Calu3 (cell line): Measurements from ENCODE around the gene MOCS1. TPM values are rescaled to one million over a fixed set of nuclear protein-coding genes. Genes with fewer than 3 reads are reported as not detected.

ENCODE experiments used
- BruUV-seq: library from RNA; stranded (reverse); fragments of 400-500 nt; replicated peaks from 2 replicates; lab custom pipeline; 2021; lab: Mats Ljungman, UMichigan
- CTCF ChIA-PET: fragments of 300-600 bp; sonication (Branson Sonifier 250); formaldehyde crosslinking; loops from one replicate; lab custom pipeline; 2022; ENCODE audit warnings: antibody characterized with exemption; lab: Charles Lee
- DNase-seq: peaks from one replicate; pipeline ENCODE4 v3.0.0; 2022
- H3K27ac Mint-ChIP-seq: one replicate; pipeline ENCODE4 v1.8.0; 2022; ENCODE audit warnings: mixed read lengths; ENCODE audit not compliant: unreplicated experiment
- H3K27me3 Mint-ChIP-seq: one replicate; pipeline ENCODE4 v1.8.0; 2022; ENCODE audit warnings: mixed read lengths; ENCODE audit not compliant: unreplicated experiment
- H3K36me3 Mint-ChIP-seq: one replicate; pipeline ENCODE4 v1.8.0; 2022; ENCODE audit warnings: mild to moderate bottlenecking, moderate library complexity, mixed read lengths; ENCODE audit not compliant: insufficient read depth, unreplicated experiment
- H3K4me1 Mint-ChIP-seq: one replicate; pipeline ENCODE4 v1.8.0; 2022; ENCODE audit warnings: mild to moderate bottlenecking, low read depth, mixed read lengths; ENCODE audit not compliant: unreplicated experiment
- H3K4me3 Mint-ChIP-seq: one replicate; pipeline ENCODE4 v1.8.0; 2022; ENCODE audit warnings: mild to moderate bottlenecking, low read depth, moderate library complexity, mixed read lengths; ENCODE audit not compliant: unreplicated experiment
- H3K9me3 Mint-ChIP-seq: one replicate; pipeline ENCODE4 v1.8.0; 2022; ENCODE audit warnings: low read depth, mixed read lengths; ENCODE audit not compliant: unreplicated experiment
- CTCF ChIP-seq: fragments of 200-600 bp; IDR thresholded peaks from one replicate; pipeline ENCODE4 v1.8.0; 2022; ENCODE audit warnings: antibody characterized with exemption; ENCODE audit not compliant: unreplicated experiment
- intact Hi-C: fragments of 100-400 bp; cut with micrococcal nuclease; formaldehyde crosslinking; loops from one replicate; pipeline ENCODE4 v1.10.0; 2022; ENCODE audit not compliant: unreplicated experiment
- total RNA-seq: library from RNA; stranded (reverse); gene quantifications from 2 replicates; pipeline ENCODE4 v1.2.3, GENCODE V29; 2022

Gene MOCS1
- total RNA-seq, 1 experiment from 2014 or later, result 2.5 TPM

- CTCF ChIA-PET, result no interaction called here
- BruUV-seq, result no TSS peak
- H3K36me3 Mint-ChIP-seq, result no peaks in the 10 kb centered on the region
- peaks cover 38% of the 10 kb centered on the region for H3K27me3 Mint-ChIP-seq
- H3K4me1 Mint-ChIP-seq, result no peaks in the 10 kb centered on the region
- peaks cover 3% of the 10 kb centered on the region for H3K9me3 Mint-ChIP-seq
- no peak overlapping the region for H3K27ac Mint-ChIP-seq
- DNase-seq, result no peak
- intact Hi-C loops, result no loop called here
- no peak overlapping the region for H3K4me3 Mint-ChIP-seq
- TF ChIP-seq CTCF, result no peak
These were observed 58.2 kb downstream of the MOCS1 start for GRCh38 chr6:39876111-39876510.

- BruUV-seq, result no TSS peak
- no peak for TF ChIP-seq CTCF
- Mint-ChIP-seq H3K36me3 (no peaks in the 10 kb centered on the region), H3K4me3 (no peak overlapping the region), H3K27ac (no peak overlapping the region), H3K27me3 (peaks cover 52% of the 10 kb centered on the region), H3K9me3 (peaks cover 3% of the 10 kb centered on the region), H3K4me1 (no peaks in the 10 kb centered on the region)
- DNase-seq, result no peak
- CTCF ChIA-PET, result interaction anchor here (1.2 kb wide), 1 partner anchor 9 kb away, joined by 4 read pairs; no protein-coding TSS in a partner anchor
- intact Hi-C loops, result no loop called here
These were observed 60.8 kb downstream of the MOCS1 start for GRCh38 chr6:39873439-39873838.

GRCh38 chr6:39870950-39871349, 63.3 kb downstream of the MOCS1 start:
- intact Hi-C loops, result no loop called here
- no peak overlapping the region for H3K27ac Mint-ChIP-seq
- TF ChIP-seq CTCF, result no peak
- H3K27me3 Mint-ChIP-seq, result peaks cover 54% of the 10 kb centered on the region
- H3K4me1 Mint-ChIP-seq, result no peaks in the 10 kb centered on the region
- CTCF ChIA-PET, result no interaction called here
- no TSS peak for BruUV-seq
- no peak overlapping the region for H3K4me3 Mint-ChIP-seq
- no peak for DNase-seq
- peaks cover 3% of the 10 kb centered on the region for H3K9me3 Mint-ChIP-seq
- H3K36me3 Mint-ChIP-seq, result no peaks in the 10 kb centered on the region

- H3K27ac Mint-ChIP-seq, result no peak overlapping the region
- CTCF ChIA-PET, result no interaction called here
- no peaks in the 10 kb centered on the region for H3K36me3 Mint-ChIP-seq
- H3K27me3 Mint-ChIP-seq, result peaks cover 51% of the 10 kb centered on the region
- no peak overlapping the region for H3K4me3 Mint-ChIP-seq
- BruUV-seq, result no TSS peak
- peaks cover 4% of the 10 kb centered on the region for H3K9me3 Mint-ChIP-seq
- DNase-seq, result peak; percentile 8
- TF ChIP-seq CTCF, result no peak
- intact Hi-C loops, result loop anchor here (5.0 kb wide), 1 partner anchor 440 kb away; no protein-coding TSS in a partner anchor
- H3K4me1 Mint-ChIP-seq, result no peaks in the 10 kb centered on the region
These were observed 66.7 kb downstream of the MOCS1 start for GRCh38 chr6:39867592-39867991.
